Stimulated activated CD4-positive, alpha-beta T cell treated with anti-CD3 and anti-CD28 coated beads, Interleukin-1b, Interleukin-23, amount 100 ng/mL, for 1 hour (primary cell): ENCODE measurements around the gene GPRIN1.
"Not testable (repeated sequence)": the region's sequence is repeated elsewhere in the genome, so short reads cannot be mapped to it uniquely, and the experiment has no call there.

Experiments
- DNase-seq, 2 donors: peaks; one replicate each; pipeline ENCODE4 v3.0.0-alpha.2; 2020; ENCODE audit warnings: low read depth in 2 of 2

GPRIN1 gene

GRCh38 chr5:176597417-176598389 is 12.3 kb downstream of the GPRIN1 start:
- no peak for DNase-seq

- DNase-seq, result peak; percentile 32 to 36
Observed at GRCh38 chr5:176596689-176597416, 13.1 kb downstream of the GPRIN1 start.

- no peak for DNase-seq
Observed at GRCh38 chr5:176596069-176596644, 13.8 kb downstream of the GPRIN1 start.

- no peak for DNase-seq
Observed at GRCh38 chr5:176595386-176595943, 14.5 kb downstream of the GPRIN1 start.

GRCh38 chr5:176594554-176594953 is 15.4 kb downstream of the GPRIN1 start:
- DNase-seq, result no peak

- no peak for DNase-seq
Observed at GRCh38 chr5:176593273-176593869, 16.6 kb downstream of the GPRIN1 start.

- DNase-seq, result no peak
Observed at GRCh38 chr5:176592573-176592972, 17.4 kb downstream of the GPRIN1 start.

- not testable (repeated sequence) for DNase-seq
Observed at GRCh38 chr5:176591667-176592066, 18.3 kb downstream of the GPRIN1 start.

GRCh38 chr5:176590035-176590717 is 19.8 kb downstream of the GPRIN1 start:
- no peak for DNase-seq

GRCh38 chr5:176589039-176589769 is 20.8 kb downstream of the GPRIN1 start:
- DNase-seq, result no peak

- DNase-seq, result no peak
Observed at GRCh38 chr5:176588297-176588696, 21.7 kb downstream of the GPRIN1 start.

- no peak for DNase-seq
Observed at GRCh38 chr5:176587398-176587797, 22.6 kb downstream of the GPRIN1 start.

- no peak for DNase-seq
Observed at GRCh38 chr5:176583076-176583475, 26.9 kb downstream of the GPRIN1 start.

- DNase-seq, result no peak
Observed at GRCh38 chr5:176581361-176581760, 28.6 kb downstream of the GPRIN1 start.

- DNase-seq, result no peak
Observed at GRCh38 chr5:176579323-176579722, 30.6 kb downstream of the GPRIN1 start.

GRCh38 chr5:176578391-176578808 is 31.6 kb downstream of the GPRIN1 start:
- no peak for DNase-seq

- DNase-seq, result no peak
Observed at GRCh38 chr5:176577312-176578176, 32.4 kb downstream of the GPRIN1 start.

- DNase-seq, result no peak
Observed at GRCh38 chr5:176575488-176576422, 34.2 kb downstream of the GPRIN1 start.
